ENCODE results near the gene CRYBB1.

GRCh38 chr22:26608129-26608528 lies 9.7 kb downstream of the CRYBB1 start:
- TF ChIP-seq POLR2A (IDR thresholded peaks at IDR 0.05; ENCODE audit: low read depth, low read length), result no peak
- TF ChIP-seq POLR2AphosphoS5 (IDR thresholded peaks at IDR 0.05; ENCODE audit: low read depth, low read length), result no peak
- no peak for TF ChIP-seq POU2F2 (IDR thresholded peaks at IDR 0.05; ENCODE audit: low read depth, low read length)
- no peak for TF ChIP-seq TAF1 (IDR thresholded peaks at IDR 0.05; ENCODE audit: low read depth, low read length)
- no peak for TF ChIP-seq SPI1 (IDR thresholded peaks at IDR 0.05; ENCODE audit: low read depth, low read length)
- no peak for TF ChIP-seq PAX5 (IDR thresholded peaks at IDR 0.05; ENCODE audit: insufficient read depth, low read length, severe bottlenecking)

Measured in GM12891 (cell line).